ENCODE data around the gene ETF1. TPM values are rescaled to one million over a fixed set of nuclear protein-coding genes. Genes with fewer than 3 reads are reported as not detected.
A peak's percentile ranks its signal among the peaks of the same experiment; 100 is the strongest.

Gene ETF1
- total RNA-seq, 1 donor, result 160 TPM

GRCh38 chr5:138492560-138493045 is 50.4 kb downstream of the ETF1 start:
- DNase-seq (ENCODE audit: low read depth), result no peak
- H3K4me3 ChIP-seq (ENCODE audit: low read depth, low read length), result peak overlapping the region; percentile 60
- TF ChIP-seq CTCF (IDR thresholded peaks at IDR 0.05; ENCODE audit: insufficient read depth, low read depth, low read length), result no peak

DNA sequence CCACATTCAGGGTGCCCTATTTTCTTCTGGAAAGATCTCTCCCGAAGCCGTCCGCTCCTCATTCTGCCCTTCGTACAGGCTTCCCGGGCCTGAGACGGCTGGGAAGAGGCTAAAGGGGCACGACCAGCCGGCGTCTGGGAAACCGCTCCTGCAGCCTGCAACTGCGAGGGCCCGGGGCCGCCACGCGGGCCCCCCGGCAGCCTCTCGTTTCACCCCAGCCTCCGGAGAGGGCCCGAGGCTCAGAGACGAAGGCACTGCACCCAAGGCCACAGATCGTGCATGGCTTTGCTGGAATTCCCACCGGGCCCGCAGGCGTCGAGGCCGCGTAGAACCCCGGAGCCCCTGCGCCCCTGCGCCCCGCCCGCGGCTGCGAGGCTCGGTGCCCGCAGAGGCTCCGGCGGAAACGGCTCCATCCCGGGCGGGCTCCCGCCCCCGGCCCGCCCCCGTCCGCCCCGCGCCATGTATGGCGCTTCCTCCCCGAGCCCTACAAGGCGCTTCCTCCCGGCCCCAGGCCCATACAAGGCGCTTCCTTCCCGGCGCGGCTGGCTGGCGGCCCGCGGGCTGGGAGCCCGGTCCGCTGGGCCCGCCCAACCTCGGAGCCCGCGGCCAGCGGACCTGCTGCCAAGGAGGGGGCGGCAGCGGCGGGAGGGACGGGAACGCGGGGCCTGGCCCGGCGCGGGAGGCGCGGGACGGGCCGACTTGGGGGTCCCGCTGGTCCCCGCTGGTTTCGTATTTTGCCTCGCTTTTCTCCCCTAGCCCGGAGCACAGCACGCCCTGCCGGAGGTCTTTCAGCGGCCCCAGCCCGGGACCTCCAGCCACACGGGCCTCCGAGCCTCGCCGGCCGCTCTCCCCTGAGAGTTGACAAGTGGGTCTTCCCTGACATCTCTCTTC is 51.1 kb downstream of the ETF1 start:
- no peak for TF ChIP-seq CTCF (IDR thresholded peaks at IDR 0.05; ENCODE audit: insufficient read depth, low read depth, low read length)
- peak overlapping the region; percentile 63 for H3K4me3 ChIP-seq (ENCODE audit: low read depth, low read length)
- peak; percentile 92 for DNase-seq (ENCODE audit: low read depth)

GRCh38 chr5:138491284-138491648 is 51.8 kb downstream of the ETF1 start:
- DNase-seq (ENCODE audit: low read depth), result no peak
- no peak for TF ChIP-seq CTCF (IDR thresholded peaks at IDR 0.05; ENCODE audit: insufficient read depth, low read depth, low read length)
- peak overlapping the region; percentile 63 for H3K4me3 ChIP-seq (ENCODE audit: low read depth, low read length)

DNA sequence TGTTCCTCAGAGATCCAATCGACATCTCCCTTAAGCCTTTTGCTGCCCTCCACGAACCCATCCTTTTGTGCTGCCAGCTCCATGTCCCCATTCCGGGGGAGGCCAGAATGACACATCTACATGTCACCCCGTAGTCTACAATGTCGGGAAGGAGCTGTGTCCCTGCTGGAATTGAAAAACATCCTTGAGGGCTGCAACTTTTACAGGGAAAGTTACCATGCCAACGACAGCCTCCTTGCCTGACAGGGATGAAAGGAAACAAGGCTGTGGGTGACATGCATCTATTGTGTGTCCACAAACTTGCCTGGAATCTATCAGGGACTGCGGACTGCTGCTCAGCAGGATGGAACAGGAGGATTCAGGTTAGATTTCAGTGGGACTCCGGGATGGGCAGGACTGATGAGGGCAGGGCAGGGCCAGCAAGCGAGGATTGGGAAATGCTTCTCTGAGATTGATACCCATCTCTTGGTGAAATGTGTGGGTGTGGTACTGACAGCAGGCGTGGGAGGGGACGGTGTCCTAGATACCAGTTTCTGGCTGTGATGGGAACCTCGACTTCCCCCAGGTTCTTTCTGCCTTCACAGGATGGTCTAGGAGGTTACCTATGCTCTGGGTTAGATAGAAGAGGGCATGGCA is 52.3 kb downstream of the ETF1 start:
- no peak for TF ChIP-seq CTCF (IDR thresholded peaks at IDR 0.05; ENCODE audit: insufficient read depth, low read depth, low read length)
- DNase-seq (ENCODE audit: low read depth), result no peak
- H3K4me3 ChIP-seq (ENCODE audit: low read depth, low read length), result no peak overlapping the region

DNA sequence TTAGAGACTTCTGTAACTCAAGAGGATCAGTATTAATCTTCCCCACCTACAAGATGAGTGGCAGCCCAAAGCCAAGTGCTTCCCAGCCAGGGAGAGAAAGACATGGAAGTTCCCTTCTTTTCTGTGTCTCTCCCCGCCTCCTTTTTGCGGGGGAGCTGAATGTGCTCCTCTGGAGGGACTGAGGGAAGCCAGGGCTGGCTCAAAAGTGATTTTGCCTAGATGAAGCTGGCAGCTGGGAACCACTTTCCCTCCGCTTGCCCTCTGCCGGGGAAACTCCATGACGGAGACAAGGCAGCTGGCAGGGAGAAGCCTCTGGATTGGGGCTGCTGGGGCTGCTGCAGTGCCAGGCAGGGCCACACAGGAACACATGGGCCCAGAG is 53.4 kb downstream of the ETF1 start:
- no peak for TF ChIP-seq CTCF (IDR thresholded peaks at IDR 0.05; ENCODE audit: insufficient read depth, low read depth, low read length)
- no peak for DNase-seq (ENCODE audit: low read depth)
- no peak overlapping the region for H3K4me3 ChIP-seq (ENCODE audit: low read depth, low read length)

- TF ChIP-seq CTCF (IDR thresholded peaks at IDR 0.05; ENCODE audit: insufficient read depth, low read depth, low read length), result no peak
- no peak overlapping the region for H3K4me3 ChIP-seq (ENCODE audit: low read depth, low read length)
- DNase-seq (ENCODE audit: low read depth), result peak; percentile 38
Observed at GRCh38 chr5:138488481-138488945, 54.5 kb downstream of the ETF1 start.

Data from fibroblast of villous mesenchyme (primary cell).